HG02870 (cell line): Measurements from ENCODE around the gene PTPRC.

Source experiments
- ATAC-seq: cut with Tn5 transposase; IDR thresholded peaks from one replicate; pipeline ENCODE4 v1.9.1; 2021; ENCODE audit warnings: mild to moderate bottlenecking, moderate library complexity; ENCODE audit not compliant: unreplicated experiment

PTPRC gene

GRCh38 chr1:198694542-198694941 lies 55.7 kb downstream of the PTPRC start:
- ATAC-seq = no peak

GRCh38 chr1:198696211-198696610 lies 57.4 kb downstream of the PTPRC start:
- ATAC-seq = no peak

GRCh38 chr1:198699167-198700015 lies 60.6 kb downstream of the PTPRC start:
- no peak for ATAC-seq

- ATAC-seq = no peak
Measured at GRCh38 chr1:198700016-198700392, 61.2 kb downstream of the PTPRC start.

- ATAC-seq = no peak
Measured at GRCh38 chr1:198700396-198700795, 61.6 kb downstream of the PTPRC start.

GRCh38 chr1:198701250-198701649 lies 62.4 kb downstream of the PTPRC start:
- no peak for ATAC-seq

- no peak for ATAC-seq
Measured at GRCh38 chr1:198701766-198702539, 63.1 kb downstream of the PTPRC start.

- ATAC-seq = no peak
Measured at GRCh38 chr1:198708761-198709525, 70.1 kb downstream of the PTPRC start.

- ATAC-seq = no peak
Measured at GRCh38 chr1:198711837-198712236, 73.0 kb downstream of the PTPRC start.

GRCh38 chr1:198713081-198713480 lies 74.2 kb downstream of the PTPRC start:
- ATAC-seq = no peak

GRCh38 chr1:198714271-198714670 lies 75.4 kb downstream of the PTPRC start:
- ATAC-seq = no peak

- ATAC-seq = no peak
Measured at GRCh38 chr1:198716051-198716450, 77.2 kb downstream of the PTPRC start.

- no peak for ATAC-seq
Measured at GRCh38 chr1:198717510-198717909, 78.7 kb downstream of the PTPRC start.

- no peak for ATAC-seq
Measured at GRCh38 chr1:198723127-198723526, 84.3 kb downstream of the PTPRC start.

GRCh38 chr1:198725090-198725489 lies 86.2 kb downstream of the PTPRC start:
- ATAC-seq = no peak

- ATAC-seq = no peak
Measured at GRCh38 chr1:198726455-198726854, 87.6 kb downstream of the PTPRC start.

- no peak for ATAC-seq
Measured at GRCh38 chr1:198729195-198729863, 90.5 kb downstream of the PTPRC start.

GRCh38 chr1:198730952-198731351 lies 92.1 kb downstream of the PTPRC start:
- no peak for ATAC-seq

GRCh38 chr1:198734323-198735008 lies 95.6 kb downstream of the PTPRC start:
- ATAC-seq = peak; percentile 93

GRCh38 chr1:198741744-198742143 lies 102.9 kb downstream of the PTPRC start:
- no peak for ATAC-seq
